ENCODE data around the gene SYT12.
"Not testable (repeated sequence)": the region's sequence is repeated elsewhere in the genome, so short reads cannot be mapped to it uniquely, and the experiment has no call there.

SYT12 gene

GRCh38 chr11:66981976-66982578 lies 40.9 kb upstream of the SYT12 start:
- peaks cover 4% of the 10 kb centered on the region for H3K4me1 ChIP-seq (ENCODE audit: control insufficient read depth, insufficient read depth, low read length, poor library complexity, severe bottlenecking)
- H3K27ac ChIP-seq (ENCODE audit: insufficient read depth, low read length, poor library complexity, severe bottlenecking), result no peak overlapping the region
- H3K4me3 ChIP-seq (ENCODE audit: insufficient read depth, low read depth, low read length, poor library complexity, severe bottlenecking), result no peak overlapping the region
- DNase-seq, result no peak
- no peaks in the 10 kb centered on the region for H3K36me3 ChIP-seq (ENCODE audit: control insufficient read depth, insufficient read depth, low read length)
- no peaks in the 10 kb centered on the region for H3K27me3 ChIP-seq (replicated peaks; ENCODE audit: control insufficient read depth, insufficient read depth, low read length, poor library complexity, severe bottlenecking)
- H3K9me3 ChIP-seq (ENCODE audit: control insufficient read depth, low read length), result no peaks in the 10 kb centered on the region

GRCh38 chr11:66983275-66983924 lies 39.5 kb upstream of the SYT12 start:
- Histone ChIP-seq H3K27ac (ENCODE audit: insufficient read depth, low read length, poor library complexity, severe bottlenecking) (no peak overlapping the region), H3K27me3 (replicated peaks; ENCODE audit: control insufficient read depth, insufficient read depth, low read length, poor library complexity, severe bottlenecking) (no peaks in the 10 kb centered on the region), H3K4me1 (ENCODE audit: control insufficient read depth, insufficient read depth, low read length, poor library complexity, severe bottlenecking) (peaks cover 4% of the 10 kb centered on the region), H3K9me3 (ENCODE audit: control insufficient read depth, low read length) (no peaks in the 10 kb centered on the region), H3K4me3 (ENCODE audit: insufficient read depth, low read depth, low read length, poor library complexity, severe bottlenecking) (no peak overlapping the region), H3K36me3 (ENCODE audit: control insufficient read depth, insufficient read depth, low read length) (no peaks in the 10 kb centered on the region)
- no peak for DNase-seq

GRCh38 chr11:66985508-66986177 lies 37.3 kb upstream of the SYT12 start:
- Histone ChIP-seq H3K4me1 (ENCODE audit: control insufficient read depth, insufficient read depth, low read length, poor library complexity, severe bottlenecking) (peaks cover 4% of the 10 kb centered on the region), H3K36me3 (ENCODE audit: control insufficient read depth, insufficient read depth, low read length) (no peaks in the 10 kb centered on the region), H3K4me3 (ENCODE audit: insufficient read depth, low read depth, low read length, poor library complexity, severe bottlenecking) (no peak overlapping the region), H3K27ac (ENCODE audit: insufficient read depth, low read length, poor library complexity, severe bottlenecking) (no peak overlapping the region), H3K27me3 (replicated peaks; ENCODE audit: control insufficient read depth, insufficient read depth, low read length, poor library complexity, severe bottlenecking) (no peaks in the 10 kb centered on the region), H3K9me3 (ENCODE audit: control insufficient read depth, low read length) (no peaks in the 10 kb centered on the region)
- no peak for DNase-seq

- Histone ChIP-seq H3K4me3 (ENCODE audit: insufficient read depth, low read depth, low read length, poor library complexity, severe bottlenecking) (no peak overlapping the region), H3K4me1 (ENCODE audit: control insufficient read depth, insufficient read depth, low read length, poor library complexity, severe bottlenecking) (peaks cover 4% of the 10 kb centered on the region), H3K27me3 (replicated peaks; ENCODE audit: control insufficient read depth, insufficient read depth, low read length, poor library complexity, severe bottlenecking) (no peaks in the 10 kb centered on the region), H3K36me3 (ENCODE audit: control insufficient read depth, insufficient read depth, low read length) (no peaks in the 10 kb centered on the region), H3K9me3 (ENCODE audit: control insufficient read depth, low read length) (no peaks in the 10 kb centered on the region), H3K27ac (ENCODE audit: insufficient read depth, low read length, poor library complexity, severe bottlenecking) (no peak overlapping the region)
- DNase-seq, result no peak
These were observed 36.8 kb upstream of the SYT12 start for GRCh38 chr11:66986178-66986545.

- no peak overlapping the region for H3K27ac ChIP-seq (ENCODE audit: insufficient read depth, low read length, poor library complexity, severe bottlenecking)
- no peaks in the 10 kb centered on the region for H3K36me3 ChIP-seq (ENCODE audit: control insufficient read depth, insufficient read depth, low read length)
- H3K4me3 ChIP-seq (ENCODE audit: insufficient read depth, low read depth, low read length, poor library complexity, severe bottlenecking), result no peak overlapping the region
- H3K27me3 ChIP-seq (replicated peaks; ENCODE audit: control insufficient read depth, insufficient read depth, low read length, poor library complexity, severe bottlenecking), result no peaks in the 10 kb centered on the region
- H3K4me1 ChIP-seq (ENCODE audit: control insufficient read depth, insufficient read depth, low read length, poor library complexity, severe bottlenecking), result peaks cover under 1% of the 10 kb centered on the region
- no peak for DNase-seq
- no peaks in the 10 kb centered on the region for H3K9me3 ChIP-seq (ENCODE audit: control insufficient read depth, low read length)
These were observed 35.7 kb upstream of the SYT12 start for GRCh38 chr11:66987158-66987620.

GRCh38 chr11:66987924-66988637 lies 34.9 kb upstream of the SYT12 start:
- DNase-seq, result no peak
- Histone ChIP-seq H3K4me3 (ENCODE audit: insufficient read depth, low read depth, low read length, poor library complexity, severe bottlenecking) (no peak overlapping the region), H3K27me3 (replicated peaks; ENCODE audit: control insufficient read depth, insufficient read depth, low read length, poor library complexity, severe bottlenecking) (no peaks in the 10 kb centered on the region), H3K9me3 (ENCODE audit: control insufficient read depth, low read length) (no peaks in the 10 kb centered on the region), H3K27ac (ENCODE audit: insufficient read depth, low read length, poor library complexity, severe bottlenecking) (no peak overlapping the region), H3K36me3 (ENCODE audit: control insufficient read depth, insufficient read depth, low read length) (no peaks in the 10 kb centered on the region), H3K4me1 (ENCODE audit: control insufficient read depth, insufficient read depth, low read length, poor library complexity, severe bottlenecking) (no peaks in the 10 kb centered on the region)

GRCh38 chr11:66988741-66989140 lies 34.2 kb upstream of the SYT12 start:
- H3K4me3 ChIP-seq (ENCODE audit: insufficient read depth, low read depth, low read length, poor library complexity, severe bottlenecking); H3K27ac ChIP-seq (ENCODE audit: insufficient read depth, low read length, poor library complexity, severe bottlenecking); H3K4me1 ChIP-seq (ENCODE audit: control insufficient read depth, insufficient read depth, low read length, poor library complexity, severe bottlenecking); H3K27me3 ChIP-seq (replicated peaks; ENCODE audit: control insufficient read depth, insufficient read depth, low read length, poor library complexity, severe bottlenecking); H3K36me3 ChIP-seq (ENCODE audit: control insufficient read depth, insufficient read depth, low read length); DNase-seq; H3K9me3 ChIP-seq (ENCODE audit: control insufficient read depth, low read length): not testable (repeated sequence)

GRCh38 chr11:66989360-66989759 lies 33.6 kb upstream of the SYT12 start:
- not testable (repeated sequence) for H3K27ac ChIP-seq (ENCODE audit: insufficient read depth, low read length, poor library complexity, severe bottlenecking); H3K9me3 ChIP-seq (ENCODE audit: control insufficient read depth, low read length)

GRCh38 chr11:66992041-66992440 lies 30.9 kb upstream of the SYT12 start:
- no peaks in the 10 kb centered on the region for H3K9me3 ChIP-seq (ENCODE audit: control insufficient read depth, low read length)
- no peaks in the 10 kb centered on the region for H3K27me3 ChIP-seq (replicated peaks; ENCODE audit: control insufficient read depth, insufficient read depth, low read length, poor library complexity, severe bottlenecking)
- H3K36me3 ChIP-seq (ENCODE audit: control insufficient read depth, insufficient read depth, low read length), result no peaks in the 10 kb centered on the region
- no peaks in the 10 kb centered on the region for H3K4me1 ChIP-seq (ENCODE audit: control insufficient read depth, insufficient read depth, low read length, poor library complexity, severe bottlenecking)
- no peak overlapping the region for H3K27ac ChIP-seq (ENCODE audit: insufficient read depth, low read length, poor library complexity, severe bottlenecking)
- DNase-seq, result no peak
- no peak overlapping the region for H3K4me3 ChIP-seq (ENCODE audit: insufficient read depth, low read depth, low read length, poor library complexity, severe bottlenecking)

More at GRCh38 chr11:66989360-66989759, 33.6 kb upstream of the SYT12 start:
- not testable (repeated sequence) for H3K4me1 ChIP-seq (ENCODE audit: control insufficient read depth, insufficient read depth, low read length, poor library complexity, severe bottlenecking); H3K36me3 ChIP-seq (ENCODE audit: control insufficient read depth, insufficient read depth, low read length); H3K4me3 ChIP-seq (ENCODE audit: insufficient read depth, low read depth, low read length, poor library complexity, severe bottlenecking); H3K27me3 ChIP-seq (replicated peaks; ENCODE audit: control insufficient read depth, insufficient read depth, low read length, poor library complexity, severe bottlenecking); DNase-seq
